ENCODE measurements around the gene SVOP.

DNA sequence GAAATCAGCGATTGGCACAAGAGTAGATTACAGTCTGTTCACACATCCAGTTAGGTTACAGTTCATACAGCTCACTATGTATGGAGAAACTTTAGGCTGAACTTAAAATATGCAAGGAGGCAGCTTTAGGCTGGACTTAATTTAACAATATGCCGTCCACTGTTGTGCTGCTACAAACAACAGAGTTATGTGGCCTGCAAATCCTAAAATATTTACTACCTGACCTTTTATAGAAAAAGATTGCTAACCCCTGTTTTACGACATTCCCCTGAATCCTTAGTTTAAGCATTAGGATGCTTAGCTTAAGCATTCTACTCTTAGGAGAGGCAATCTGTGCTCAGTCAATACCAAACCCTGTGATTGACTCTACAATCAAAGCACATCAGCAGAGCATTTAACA is 90.1 kb downstream of the SVOP start:
- TF ChIP-seq SMC3 (IDR thresholded peaks at IDR 0.05) (no peak), TP53 (CRISPR knock-in tag; IDR thresholded peaks at IDR 0.05) (no peak), CTCF (IDR thresholded peaks at IDR 0.05) (no peak), RAD21 (conservative IDR thresholded peaks at IDR 0.05 in 1 of 2, IDR thresholded peaks at IDR 0.05 in 1 of 2) (no peak), RNF2 (IDR thresholded peaks at IDR 0.05; ENCODE audit: borderline replicate concordance, low read depth) (no peak), SREBF2 (IDR thresholded peaks at IDR 0.05) (no peak), EP300 (IDR thresholded peaks at IDR 0.05) (no peak), POLR2A (IDR thresholded peaks at IDR 0.05; ENCODE audit: low read length) (no peak)
- TF ChIP-seq, protein P1, sequence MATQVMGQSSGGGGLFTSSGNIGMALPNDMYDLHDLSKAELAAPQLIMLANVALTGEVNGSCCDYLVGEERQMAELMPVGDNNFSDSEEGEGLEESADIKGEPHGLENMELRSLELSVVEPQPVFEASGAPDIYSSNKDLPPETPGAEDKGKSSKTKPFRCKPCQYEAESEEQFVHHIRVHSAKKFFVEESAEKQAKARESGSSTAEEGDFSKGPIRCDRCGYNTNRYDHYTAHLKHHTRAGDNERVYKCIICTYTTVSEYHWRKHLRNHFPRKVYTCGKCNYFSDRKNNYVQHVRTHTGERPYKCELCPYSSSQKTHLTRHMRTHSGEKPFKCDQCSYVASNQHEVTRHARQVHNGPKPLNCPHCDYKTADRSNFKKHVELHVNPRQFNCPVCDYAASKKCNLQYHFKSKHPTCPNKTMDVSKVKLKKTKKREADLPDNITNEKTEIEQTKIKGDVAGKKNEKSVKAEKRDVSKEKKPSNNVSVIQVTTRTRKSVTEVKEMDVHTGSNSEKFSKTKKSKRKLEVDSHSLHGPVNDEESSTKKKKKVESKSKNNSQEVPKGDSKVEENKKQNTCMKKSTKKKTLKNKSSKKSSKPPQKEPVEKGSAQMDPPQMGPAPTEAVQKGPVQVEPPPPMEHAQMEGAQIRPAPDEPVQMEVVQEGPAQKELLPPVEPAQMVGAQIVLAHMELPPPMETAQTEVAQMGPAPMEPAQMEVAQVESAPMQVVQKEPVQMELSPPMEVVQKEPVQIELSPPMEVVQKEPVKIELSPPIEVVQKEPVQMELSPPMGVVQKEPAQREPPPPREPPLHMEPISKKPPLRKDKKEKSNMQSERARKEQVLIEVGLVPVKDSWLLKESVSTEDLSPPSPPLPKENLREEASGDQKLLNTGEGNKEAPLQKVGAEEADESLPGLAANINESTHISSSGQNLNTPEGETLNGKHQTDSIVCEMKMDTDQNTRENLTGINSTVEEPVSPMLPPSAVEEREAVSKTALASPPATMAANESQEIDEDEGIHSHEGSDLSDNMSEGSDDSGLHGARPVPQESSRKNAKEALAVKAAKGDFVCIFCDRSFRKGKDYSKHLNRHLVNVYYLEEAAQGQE (IDR thresholded peaks at IDR 0.05) = no peak
